HG02943 (cell line): ENCODE measurements around the gene AGR3.

Experiments used
- ATAC-seq: cut with Tn5 transposase; IDR thresholded peaks from one replicate; pipeline ENCODE4 v1.9.1; 2021; ENCODE audit warnings: mild to moderate bottlenecking, low read depth, moderate library complexity; ENCODE audit not compliant: unreplicated experiment

The AGR3 gene

DNA sequence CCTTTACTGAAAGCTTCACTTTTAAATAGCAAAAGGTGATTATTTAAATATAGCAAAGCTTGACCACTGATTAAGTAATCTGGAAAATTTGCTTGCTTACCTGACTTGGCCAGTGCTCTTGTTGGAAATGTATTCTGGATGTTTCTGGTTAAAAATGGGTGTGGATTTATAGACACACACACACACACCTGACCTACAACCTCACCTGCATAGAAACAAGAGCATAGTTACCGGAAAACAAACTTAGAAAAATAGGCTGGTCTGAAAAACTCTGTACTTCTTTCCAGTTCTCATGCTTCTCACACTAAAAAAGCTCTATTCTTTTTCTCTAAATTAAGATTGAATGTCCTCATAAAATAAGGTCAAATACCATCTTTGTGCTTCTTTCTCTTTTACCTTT lies at the start of gene AGR3:
AGR3 (minus strand) TSS at position 140 of the 400 bp plus-strand sequence. CDS start 3,365 bp downstream, outside the sequence.
- no peak for ATAC-seq

DNA sequence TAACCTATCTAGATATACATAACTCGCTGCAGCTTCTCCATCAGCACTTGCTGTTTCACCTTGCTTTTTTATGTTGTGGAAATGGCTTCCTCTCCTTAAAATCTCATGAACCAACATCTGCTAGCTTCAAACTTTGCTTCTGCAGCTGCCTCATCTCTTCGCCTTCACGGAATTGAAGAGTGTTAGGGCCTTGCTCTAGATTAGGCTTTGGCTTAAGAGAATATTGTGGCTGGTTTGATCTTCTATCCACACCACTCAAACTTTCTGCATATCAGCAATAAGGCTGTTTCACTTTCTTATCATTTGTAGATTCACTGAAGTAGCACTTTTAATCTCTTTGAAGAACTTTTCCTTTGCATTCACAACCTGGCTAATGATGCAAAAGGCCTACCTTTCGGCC lies 49.2 kb upstream of the AGR3 start:
- ATAC-seq = no peak

DNA sequence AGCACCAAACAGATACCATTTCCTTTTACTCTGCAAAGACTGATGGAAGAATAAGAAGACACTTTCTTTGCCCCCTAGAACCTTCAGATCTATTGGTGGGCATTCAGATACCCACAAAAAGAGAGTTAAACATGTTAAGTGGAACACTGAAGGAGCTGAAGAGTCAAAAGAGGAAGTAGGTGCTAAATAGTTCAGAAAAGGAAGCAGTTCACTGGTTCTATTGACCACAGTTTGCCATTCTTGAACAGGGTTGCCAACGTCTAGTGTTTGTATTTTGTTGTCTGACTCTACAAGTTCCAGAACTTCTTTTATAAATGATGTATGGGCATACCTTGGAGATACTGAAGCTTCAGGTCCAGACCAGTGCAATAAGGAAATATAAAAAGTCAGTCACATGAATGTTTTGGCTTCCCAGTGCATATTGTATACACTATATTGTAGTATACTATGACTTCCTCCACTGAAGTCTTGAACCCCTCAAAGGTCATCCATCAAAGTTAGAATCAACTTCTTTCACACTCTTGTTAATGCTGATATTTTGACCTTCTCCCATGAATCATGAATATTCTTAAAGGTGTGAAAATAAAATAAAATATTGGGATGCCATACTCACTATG lies 47.5 kb upstream of the AGR3 start:
- peak; percentile 84 for ATAC-seq

DNA sequence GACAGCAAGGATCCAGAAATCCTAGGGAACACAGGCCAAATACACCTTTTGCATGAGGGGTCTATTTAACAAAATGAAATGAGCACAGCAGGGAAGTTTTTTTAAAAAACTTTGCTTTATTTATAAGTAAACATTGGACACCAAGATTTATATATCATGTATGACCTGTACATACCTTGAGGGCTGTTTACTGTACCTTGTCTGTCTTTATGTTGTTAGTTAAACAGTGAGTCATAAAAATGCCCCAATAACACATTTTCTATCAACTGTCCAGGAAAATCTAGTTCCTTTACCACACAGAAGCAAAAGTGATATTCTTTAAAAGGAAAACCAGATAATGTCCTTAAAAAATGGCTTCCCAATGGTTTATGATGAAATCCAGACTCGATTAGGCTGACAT lies 45.1 kb upstream of the AGR3 start:
- no peak for ATAC-seq

DNA sequence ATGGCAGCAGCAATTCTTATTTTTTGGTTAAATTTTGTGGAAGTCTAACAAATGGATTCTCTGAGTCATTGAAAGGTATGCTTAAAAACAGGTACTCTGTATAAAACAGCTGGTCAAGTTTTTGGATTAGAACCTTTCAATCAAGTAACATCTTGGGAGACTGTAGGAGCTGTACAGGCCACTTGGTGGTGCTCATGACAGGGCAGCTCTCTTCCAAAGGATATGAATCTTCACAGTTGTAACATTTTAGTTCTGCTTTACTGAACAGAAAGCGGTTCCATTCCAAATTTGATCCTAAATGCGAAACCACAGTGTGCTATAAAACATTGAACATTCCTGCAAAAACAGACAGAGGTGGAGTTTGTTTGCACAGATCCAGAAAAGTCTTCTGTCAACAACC lies 44.5 kb upstream of the AGR3 start:
- ATAC-seq = no peak

DNA sequence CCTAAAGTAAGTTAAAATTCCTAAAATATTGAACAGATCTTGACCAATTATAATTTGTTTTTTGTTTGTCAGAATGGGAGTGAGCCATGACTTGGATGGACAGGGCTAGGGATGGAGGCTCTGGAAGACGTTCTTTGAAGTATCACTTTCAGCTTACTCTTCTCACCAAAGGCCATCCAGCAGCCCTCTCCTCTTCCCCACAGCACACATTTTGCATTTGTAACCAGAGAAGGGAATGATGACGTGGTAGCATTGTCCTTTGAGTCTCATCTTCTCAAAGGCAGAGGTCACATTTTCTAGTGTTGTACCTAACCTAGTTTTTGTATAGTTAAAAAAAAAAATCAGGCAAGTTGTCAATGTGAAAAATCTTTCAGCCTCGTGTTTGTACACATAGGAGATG lies 43.8 kb upstream of the AGR3 start:
- ATAC-seq = no peak

DNA sequence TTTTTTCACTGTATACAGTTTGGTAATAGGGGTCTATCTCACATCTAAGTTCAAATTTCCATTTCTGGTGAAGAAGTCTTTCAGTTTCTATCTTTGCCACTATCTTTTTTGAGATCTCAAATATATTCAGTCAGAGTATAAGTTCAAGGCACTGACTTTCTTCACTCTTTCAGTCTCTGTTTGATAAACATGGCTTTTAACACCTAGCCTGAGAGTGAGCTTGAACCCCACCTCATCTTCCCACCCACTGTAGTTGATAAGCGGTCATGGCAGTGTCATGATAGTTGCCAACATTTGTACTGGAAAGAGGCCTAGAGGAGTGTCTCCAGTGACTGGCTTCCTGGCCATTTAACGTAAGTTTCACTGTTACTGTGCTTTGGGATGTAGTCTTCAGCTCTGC lies 41.2 kb upstream of the AGR3 start:
- no peak for ATAC-seq

DNA sequence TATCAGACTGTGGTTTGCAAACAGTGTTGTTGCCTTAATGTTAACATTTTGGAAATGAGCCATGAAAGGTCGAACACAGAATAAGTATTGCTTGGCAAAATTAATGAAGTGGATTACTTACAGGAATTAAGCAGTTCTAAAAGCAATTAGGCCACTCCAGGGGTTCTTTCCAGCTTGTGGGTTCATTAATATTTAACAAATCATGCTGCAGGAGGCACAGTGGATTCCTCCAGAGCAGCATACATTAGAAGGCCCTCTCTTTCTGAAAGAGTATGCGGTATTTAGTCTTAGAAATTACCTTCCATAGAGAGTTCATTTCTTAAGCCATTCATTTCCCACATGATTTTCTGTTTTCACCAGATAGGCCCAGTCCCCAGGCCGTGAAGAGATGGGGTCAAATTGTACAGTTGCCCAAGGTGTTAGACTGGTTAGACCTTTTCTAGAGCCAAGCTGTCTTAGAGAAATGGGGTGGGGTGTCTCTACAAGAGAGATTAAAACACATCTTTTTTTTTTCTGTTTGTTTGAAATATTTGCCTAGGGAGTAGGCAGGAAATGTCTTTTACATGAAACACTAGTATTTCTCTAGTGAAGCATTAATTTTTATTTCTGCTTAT lies 40.0 kb upstream of the AGR3 start:
- ATAC-seq = no peak

DNA sequence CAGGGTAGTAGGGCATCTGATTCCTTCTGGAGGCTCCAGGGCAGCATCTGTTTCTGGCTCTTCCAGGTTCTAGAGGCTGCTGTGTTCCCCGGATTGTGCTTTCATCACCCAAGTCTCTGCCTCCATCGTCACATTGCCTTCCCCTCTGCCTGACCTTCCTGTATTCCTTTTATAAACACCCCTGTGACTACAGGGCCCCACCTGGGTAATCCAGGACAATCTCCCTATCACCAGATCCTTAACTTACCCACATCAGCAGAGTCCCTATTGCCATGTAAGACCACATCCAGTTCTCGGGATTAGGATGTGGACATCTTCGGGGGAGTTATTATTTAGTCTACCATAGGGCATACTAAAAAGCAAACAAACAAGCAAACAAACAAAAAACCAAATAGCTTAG lies 39.4 kb upstream of the AGR3 start:
- no peak for ATAC-seq

DNA sequence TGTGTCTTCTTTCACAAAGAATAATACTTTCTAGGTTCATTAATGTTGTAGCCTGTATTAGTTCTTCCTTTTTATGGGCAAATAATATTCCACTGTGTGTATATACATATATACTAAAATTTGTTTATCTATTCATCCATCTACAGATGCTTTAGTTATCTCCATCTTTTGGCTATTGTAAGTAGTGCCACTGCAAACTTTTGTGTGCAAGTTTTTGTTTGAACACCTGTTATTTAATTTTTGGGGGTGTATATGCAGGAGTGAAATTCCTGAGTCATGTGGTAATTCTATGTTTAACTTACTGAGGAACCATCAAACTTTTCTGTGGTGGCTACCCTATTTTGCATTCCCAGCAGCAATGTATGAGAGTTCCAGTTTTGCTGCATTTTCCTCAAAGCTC lies 37.7 kb upstream of the AGR3 start:
- no peak for ATAC-seq

DNA sequence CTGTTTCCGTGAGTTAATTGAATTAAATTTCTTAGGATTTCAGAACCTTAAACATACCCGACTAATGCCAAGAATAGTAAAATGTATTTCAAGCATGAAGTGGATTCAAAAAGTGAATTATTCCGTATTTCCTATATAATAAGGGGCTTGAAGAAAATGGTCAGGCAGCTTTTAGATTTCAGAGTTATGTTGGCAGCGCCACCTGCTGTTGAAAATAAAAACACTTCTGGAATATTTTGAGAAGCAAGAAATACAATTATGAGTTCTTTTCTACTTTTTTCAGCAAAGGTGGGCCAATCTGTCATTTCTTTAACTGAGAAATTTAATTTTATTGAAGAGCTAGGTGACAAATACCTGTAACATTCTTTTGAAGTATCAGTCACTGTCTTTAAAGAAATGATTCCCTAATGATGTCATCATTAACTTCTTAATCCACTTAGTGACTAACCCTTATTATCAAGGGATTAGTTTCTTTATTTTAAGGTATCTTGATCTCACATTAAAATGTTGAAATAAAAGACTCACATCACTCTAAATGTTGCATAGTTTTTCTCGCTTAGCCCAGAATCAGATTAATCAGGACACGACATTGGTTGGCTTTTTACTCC lies 36.6 kb upstream of the AGR3 start:
- no peak for ATAC-seq

DNA sequence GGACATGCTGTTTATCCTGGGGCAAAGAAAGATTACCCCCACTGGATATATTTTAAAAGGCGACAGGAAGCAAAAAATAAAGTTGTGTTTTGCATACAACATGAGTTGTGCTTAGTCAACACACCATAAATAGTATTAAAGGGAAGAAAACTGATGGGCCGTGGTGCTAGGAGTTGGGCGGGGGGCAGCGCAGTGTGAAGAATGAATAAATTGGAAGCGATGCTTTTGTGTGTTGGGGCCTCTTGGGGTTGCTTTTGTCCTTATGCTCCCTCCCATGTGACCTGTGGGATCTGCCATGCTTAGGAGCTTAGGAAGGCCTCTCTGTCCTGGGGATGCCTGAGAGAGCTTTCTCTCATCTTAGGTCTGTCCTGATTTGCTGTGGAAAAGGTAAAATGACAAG lies 35.0 kb upstream of the AGR3 start:
- no peak for ATAC-seq

DNA sequence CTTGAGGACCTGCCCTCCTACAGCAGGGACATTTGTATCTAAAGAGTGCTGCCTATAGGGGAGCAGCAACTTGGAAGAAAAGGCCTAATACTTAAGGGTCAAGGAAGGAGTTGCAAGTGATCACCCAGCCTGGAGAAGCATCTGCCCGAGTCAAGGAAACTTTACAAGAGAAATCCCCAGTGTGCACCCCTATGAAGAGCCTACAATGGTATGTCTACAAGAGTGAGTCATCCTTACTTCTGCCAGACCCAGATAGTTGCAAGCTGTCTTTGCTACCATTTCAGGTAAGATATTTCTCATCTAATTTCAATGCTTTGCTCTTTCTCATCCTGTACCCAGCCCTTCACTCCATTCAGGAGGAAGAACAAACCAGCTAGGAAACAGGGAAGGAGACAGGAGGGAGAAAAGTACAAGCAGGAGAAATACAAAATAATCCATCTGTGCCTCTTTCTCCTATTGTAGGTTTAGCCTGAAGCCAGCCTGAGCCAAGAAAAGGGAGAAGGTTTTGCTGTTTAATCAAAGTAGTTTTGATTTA lies 34.4 kb upstream of the AGR3 start:
- no peak for ATAC-seq

DNA sequence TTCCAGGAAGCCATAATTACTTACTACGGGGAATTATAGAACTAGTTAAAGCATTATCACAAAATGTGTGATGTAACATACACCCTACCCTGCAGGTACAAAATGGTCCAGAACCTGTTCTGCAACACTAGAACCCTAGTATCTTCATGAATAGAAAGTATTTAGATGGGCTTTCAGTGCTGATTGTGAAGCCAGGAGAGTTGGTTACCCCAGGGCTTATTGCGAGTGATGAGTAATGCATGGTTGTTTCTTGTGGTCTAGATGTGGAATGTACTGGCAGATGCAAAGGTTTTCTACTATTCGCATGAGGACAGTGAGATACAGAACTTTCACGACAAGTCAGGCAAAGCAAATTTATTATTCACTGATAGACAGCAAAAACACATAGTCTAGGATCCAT lies 33.6 kb upstream of the AGR3 start:
- no peak for ATAC-seq

DNA sequence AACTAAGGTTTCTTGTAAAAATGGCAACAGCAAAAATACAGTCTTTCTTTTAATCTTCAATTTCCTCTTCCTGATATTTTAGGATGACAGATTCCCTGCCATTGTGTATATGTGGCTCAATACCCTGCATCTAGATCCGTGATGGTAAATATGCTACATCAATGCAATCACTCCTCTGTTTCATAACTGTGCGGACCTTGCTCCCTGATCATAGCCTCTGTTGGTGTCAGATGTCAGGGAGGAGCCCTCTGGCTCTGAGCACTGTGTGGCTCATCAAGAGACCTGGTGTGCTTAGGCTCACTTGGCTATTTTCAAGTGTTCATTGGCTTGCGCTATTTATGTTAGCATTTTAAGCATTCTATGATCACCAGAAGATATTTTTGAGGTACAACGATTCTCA lies 33.0 kb upstream of the AGR3 start:
- no peak for ATAC-seq

DNA sequence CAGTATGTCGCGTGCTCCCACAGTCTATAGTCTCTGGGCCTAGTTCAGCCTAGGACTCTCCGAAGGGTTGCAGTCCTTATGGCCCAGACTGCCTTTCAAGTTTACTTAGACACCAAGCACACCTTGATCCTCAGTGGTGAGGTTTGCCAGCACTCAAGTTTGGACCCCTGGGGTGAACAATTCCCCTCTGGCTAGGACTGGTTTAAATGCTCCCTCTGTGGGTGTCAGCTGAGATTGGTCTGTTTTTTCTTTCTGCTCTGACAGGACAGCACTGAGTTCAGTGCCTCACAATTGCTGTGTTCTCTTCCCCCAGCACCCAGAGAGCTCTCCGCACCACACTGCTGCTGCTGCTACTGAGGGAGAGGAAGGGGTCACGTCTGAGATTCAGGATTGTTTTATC lies 31.9 kb upstream of the AGR3 start:
- ATAC-seq = no peak

DNA sequence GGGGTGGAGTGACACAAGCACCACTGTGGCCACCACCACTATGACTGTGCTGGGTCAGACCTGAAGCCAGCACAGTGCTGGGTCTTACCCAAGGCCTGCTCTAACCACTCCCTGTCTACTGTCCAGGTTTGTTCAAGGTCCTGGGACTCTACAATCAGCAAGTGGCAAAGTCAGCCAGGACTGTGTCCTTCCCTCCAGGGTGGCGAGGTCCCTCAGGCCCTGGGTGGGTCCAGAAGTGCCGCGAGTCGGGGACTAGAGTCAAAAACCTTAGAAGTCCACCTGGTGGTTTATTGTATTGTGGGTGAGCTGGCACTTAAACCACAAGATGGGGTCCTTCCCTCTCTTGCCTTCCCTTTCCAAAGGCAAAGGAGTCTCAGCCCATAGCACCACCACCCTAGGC lies 30.8 kb upstream of the AGR3 start:
- ATAC-seq = no peak

DNA sequence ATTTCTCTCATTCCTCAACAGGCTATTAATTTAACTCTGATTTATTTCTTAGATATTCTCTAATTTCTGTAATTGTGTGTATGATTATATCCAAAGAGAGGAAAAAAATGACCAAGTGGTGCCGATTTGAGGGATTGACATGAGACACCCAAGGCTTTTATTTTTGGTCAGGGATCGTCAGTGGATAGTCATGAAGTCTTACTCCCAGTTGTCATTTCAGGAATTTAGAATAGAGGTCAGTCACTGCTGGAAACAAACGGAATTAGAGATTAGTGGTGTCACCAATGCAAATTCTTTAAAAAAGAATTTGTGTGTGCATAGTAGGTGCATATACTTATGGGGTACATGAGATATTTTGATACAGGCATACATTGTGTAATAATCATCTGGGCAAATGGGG lies 26.8 kb upstream of the AGR3 start:
- no peak for ATAC-seq

DNA sequence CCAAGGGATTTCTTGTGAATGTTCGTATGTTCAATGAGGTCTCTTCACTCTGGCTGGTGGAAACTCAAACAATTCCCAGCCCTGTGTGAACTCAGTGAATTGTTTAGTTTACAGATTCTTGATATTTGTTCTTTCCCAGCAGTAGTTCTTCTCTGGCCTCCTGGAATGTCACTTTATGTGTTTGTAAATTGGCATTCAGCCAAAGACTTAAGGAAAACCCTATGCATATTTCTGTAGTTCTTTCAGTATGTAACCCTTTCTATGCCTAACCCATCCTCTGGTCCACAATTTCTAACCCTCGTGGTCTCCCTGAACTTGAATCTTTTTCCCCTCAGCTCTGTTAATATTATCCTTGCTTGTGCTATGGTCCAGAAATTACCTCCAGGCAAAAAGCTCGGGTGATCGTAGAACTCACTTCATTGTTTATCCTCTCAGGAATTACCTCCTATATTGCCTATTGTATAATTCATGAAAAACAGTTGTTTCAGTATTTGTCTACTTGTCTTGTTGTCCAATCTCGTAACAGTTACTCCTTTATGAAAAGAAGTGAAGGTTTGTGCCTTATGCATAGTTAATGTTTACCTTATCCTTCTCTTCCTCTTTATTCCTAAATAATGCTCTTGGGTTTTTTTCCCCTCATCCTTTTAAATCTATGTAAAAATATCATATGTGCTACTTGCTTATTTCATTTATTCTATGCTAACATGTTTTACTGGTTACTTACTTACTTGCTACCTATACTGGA lies 23.7 kb upstream of the AGR3 start:
- ATAC-seq = no peak

DNA sequence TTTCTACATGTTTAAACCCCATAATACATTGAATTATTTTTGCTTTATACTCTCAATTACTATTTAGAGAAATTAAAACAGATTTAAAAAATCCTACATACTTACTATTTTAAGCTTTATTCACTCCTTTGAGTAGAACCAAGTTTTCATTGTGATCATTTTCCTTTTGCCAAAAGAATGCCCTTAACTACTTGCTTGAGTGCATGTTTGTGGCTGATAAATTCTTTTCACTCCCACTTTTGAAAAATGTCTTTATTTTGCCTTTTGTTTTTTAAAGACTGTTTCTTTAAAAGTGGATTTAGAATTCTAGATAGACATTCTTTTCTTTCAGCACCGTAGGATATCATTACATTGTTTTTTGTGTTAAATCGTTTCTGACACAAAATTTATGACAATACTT lies 22.3 kb upstream of the AGR3 start:
- no peak for ATAC-seq

DNA sequence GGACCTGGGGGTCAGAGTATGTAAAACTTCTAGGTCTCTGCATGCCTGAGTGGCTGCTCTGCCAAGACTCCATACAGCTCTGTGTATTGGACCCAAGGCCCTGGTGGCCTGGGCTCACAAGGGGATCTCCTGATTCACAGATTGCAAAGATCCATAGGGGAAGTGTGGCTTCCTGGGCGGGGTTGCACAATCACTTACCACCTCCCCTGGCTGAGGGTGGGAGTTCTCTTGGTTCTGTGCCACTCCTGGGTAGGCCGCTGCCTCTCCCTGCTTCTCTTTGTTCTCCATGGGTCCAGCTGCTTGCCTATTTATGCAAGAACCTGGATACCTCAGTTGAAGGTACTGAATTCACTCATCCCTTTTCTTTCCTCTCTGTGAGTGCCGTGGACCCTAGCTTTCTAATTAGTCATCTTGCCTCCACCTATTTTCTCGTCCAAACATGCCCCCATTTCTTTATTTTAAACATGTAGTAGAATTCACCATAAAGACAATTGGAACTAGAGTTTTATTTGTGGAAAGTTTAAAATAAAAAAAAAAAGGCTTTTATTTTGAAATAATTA lies 18.5 kb upstream of the AGR3 start:
- no peak for ATAC-seq
